K562 (cell line): ENCODE results near the gene RSBN1L. TPM values are rescaled to one million over a fixed set of nuclear protein-coding genes. Genes with fewer than 3 reads are reported as not detected.

Experiments
- CBX1 ChIP-seq: sonication (generic); IDR thresholded peaks from 2 replicates; pipeline ENCODE4 v1.6.1; 2016; ENCODE audit warnings: antibody characterized with exemption, low read depth, mild to moderate bottlenecking
- EP300 ChIP-seq: IDR thresholded peaks from 2 replicates; pipeline ENCODE4 v1.6.1; 2012; ENCODE audit warnings: low read length, improper control_type of control experiment
- FOXJ3 ChIP-seq: sonication (generic); formaldehyde crosslinking; IDR thresholded peaks from 2 replicates; pipeline ENCODE4 v1.4.0; 2020; ENCODE audit warnings: mild to moderate bottlenecking, missing genetic modification reagents
- HDAC2 ChIP-seq: fragments of 450-650 bp; IDR thresholded peaks from 2 replicates; pipeline ENCODE4 v1.6.1; 2016; ENCODE audit warnings: mild to moderate bottlenecking
- IRF1 ChIP-seq: sonication (generic); formaldehyde crosslinking; IDR thresholded peaks from 2 replicates; pipeline ENCODE4 v1.8.0; 2022; ENCODE audit warnings: missing genetic modification reagents, mild to moderate bottlenecking, borderline replicate concordance
- IRF9 ChIP-seq: fragments of 450-650 bp; IDR thresholded peaks from 2 replicates; pipeline ENCODE4 v1.6.1; 2016; ENCODE audit warnings: missing biosample characterization, missing genetic modification characterization
- NCOR1 ChIP-seq: fragments of 450-650 bp; IDR thresholded peaks from 2 replicates; pipeline ENCODE4 v1.6.1; 2016; ENCODE audit warnings: mild to moderate bottlenecking, moderate library complexity
- PCBP2 ChIP-seq: fragments of 200-400 bp; formaldehyde crosslinking; IDR thresholded peaks from 2 replicates; pipeline ENCODE4 v1.6.1; 2018; ENCODE audit warnings: low read length, low read depth, mild to moderate bottlenecking, moderate library complexity; ENCODE audit not compliant: poor library complexity, severe bottlenecking
- PRPF4 ChIP-seq: fragments of 200-400 bp; formaldehyde crosslinking; IDR thresholded peaks from one replicate; pipeline ENCODE4 v1.6.1; 2017; ENCODE audit warnings: low read length, low read depth, mild to moderate bottlenecking; ENCODE audit not compliant: insufficient read depth, poor library complexity, severe bottlenecking
- RFX1 ChIP-seq: fragments of 450-650 bp; IDR thresholded peaks from 2 replicates; pipeline ENCODE4 v1.6.1; 2016; ENCODE audit warnings: mild to moderate bottlenecking, moderate library complexity
- SAP30 ChIP-seq: fragments of 200-600 bp; sonication (generic); IDR thresholded peaks from 2 replicates; pipeline ENCODE4 v1.6.1; 2012; ENCODE audit warnings: borderline replicate concordance, low read depth, mild to moderate bottlenecking, moderate library complexity, low read length, control low read depth, inconsistent platforms; ENCODE audit not compliant: insufficient read depth, poor library complexity, severe bottlenecking
- SETDB1 ChIP-seq: IDR thresholded peaks from one replicate; pipeline ENCODE4 v1.6.1; 2012; ENCODE audit warnings: low read length, control low read depth, inconsistent platforms
- SIRT6 ChIP-seq: IDR thresholded peaks from one replicate; pipeline ENCODE4 v1.6.1; 2012; ENCODE audit warnings: low read depth, mild to moderate bottlenecking, control low read depth, inconsistent platforms, low read length, moderate library complexity
- TAF15 ChIP-seq: fragments of 200-400 bp; formaldehyde crosslinking; IDR thresholded peaks from 2 replicates; pipeline ENCODE4 v1.6.1; 2017; ENCODE audit warnings: mild to moderate bottlenecking, low read depth, low read length, moderate library complexity
- TEAD4 ChIP-seq, 2 experiments: sonication (generic) in 1 of 2; formaldehyde crosslinking in 1 of 2; IDR thresholded peaks; 2 replicates each; pipeline versions ENCODE4 v1.6.1 to v1.8.0; 2012 to 2022; ENCODE audit warnings: borderline replicate concordance in 1 of 2, inconsistent platforms in 1 of 2, low read length in 1 of 2, mild to moderate bottlenecking in 1 of 2, missing genetic modification reagents in 1 of 2
- ZNF133 ChIP-seq: fragments of 250-450 bp; sonication (Bioruptor Pico); IDR thresholded peaks from 2 replicates; pipeline ENCODE4 v1.4.0; 2020; ENCODE audit warnings: mild to moderate bottlenecking
- ZNF184 ChIP-seq: sonication (generic); formaldehyde crosslinking; IDR thresholded peaks from 2 replicates; pipeline ENCODE4 v1.5.0; 2020; ENCODE audit warnings: missing genetic modification reagents
- ZNF384 ChIP-seq: IDR thresholded peaks from 2 replicates; pipeline ENCODE4 v1.6.1; 2012; ENCODE audit warnings: low read depth, low read length, improper control_type of control experiment
- ZNF592 ChIP-seq: fragments of 450-650 bp; IDR thresholded peaks from 2 replicates; pipeline ENCODE4 v1.6.1; 2017; ENCODE audit warnings: antibody characterized with exemption, mild to moderate bottlenecking
- polyA plus RNA-seq, 8 experiments: library from polyadenylated mRNA; depleted of rRNA in 4 of 8; stranded (reverse) in 5 of 8; unstranded in 3 of 8; fragments of >200 nt; fragmentation: Nextera tagmentation in 2 of 8; fragmentation: Illumina TruSeq in 1 of 8; extraction: Ambion mirVana in 2 of 8; extraction: Trizol in 1 of 8; gene quantifications; 2 replicates each; pipeline versions ENCODE4 v1.2.1 to v1.2.3, GENCODE V29; 2011 to 2014; ENCODE audit warnings: inconsistent platforms in 1 of 8, missing spikeins in 1 of 8
- total RNA-seq, 7 experiments: library from RNA; depleted of rRNA in 6 of 7; stranded (reverse); fragments of >200 nt in 6 of 7; fragmentation: Illumina TruSeq in 2 of 7; extraction: Trizol in 2 of 7; gene quantifications; 2 replicates each; pipeline versions ENCODE4 v1.2.1 to v1.2.3, GENCODE V29; 2011 to 2021; ENCODE audit warnings: low replicate concordance in 1 of 7

Gene RSBN1L
- total and polyA plus RNA-seq, 9 of the 15 experiments (the other 6 are each of a cell fraction or from before 2014, with no cell fraction given), result 6.2 to 35.2 (median 20.1) TPM

GRCh38 chr7:77696643-77697534, 630 bp downstream of the RSBN1L start (continued):
- TF ChIP-seq TEAD4 (IDR thresholded peaks at IDR 0.05; ENCODE audit: low read length) (peak; percentile 17; the same call in 1 of the 2 replicates), TEAD4 (CRISPR knock-in tag; IDR thresholded peaks at IDR 0.05; ENCODE audit: borderline replicate concordance) (peak; percentile 62; the same call in 1 of the 2 replicates), ZNF384 (no peak), ZNF133 (CRISPR knock-in tag) (0 out of 2 replicates have a peak, but pooled peaks have one; percentile 27), PRPF4 (no peak), FOXJ3 (CRISPR knock-in tag) (no peak), SAP30 (peak; percentile 75), IRF9 (no peak), SIRT6 (no peak), SETDB1 (no peak), NCOR1 (no peak), ZNF592 (no peak), TAF15 (no peak), HDAC2 (peak; percentile 60), ZNF184 (CRISPR knock-in tag) (no peak), EP300 (no peak), IRF1 (CRISPR knock-in tag) (0 out of 2 replicates have a peak, but pooled peaks have one; percentile 67), RFX1 (no peak), CBX1 (no peak), PCBP2 (no peak)
